HG03571 (cell line): Measurements from ENCODE around the gene TTC3.

Experiments
- ATAC-seq: cut with Tn5 transposase; IDR thresholded peaks from one replicate; pipeline ENCODE4 v1.9.1; 2021; ENCODE audit not compliant: unreplicated experiment

The TTC3 gene

GRCh38 chr21:37149411-37149810 lies 76.4 kb downstream of the TTC3 start:
- no peak for ATAC-seq

GRCh38 chr21:37153196-37153934 lies 80.3 kb downstream of the TTC3 start:
- no peak for ATAC-seq

GRCh38 chr21:37153935-37154350 lies 80.9 kb downstream of the TTC3 start:
- ATAC-seq, result no peak

GRCh38 chr21:37155186-37155585 lies 82.1 kb downstream of the TTC3 start:
- ATAC-seq, result no peak

- ATAC-seq, result no peak
Measured at GRCh38 chr21:37157938-37158337, 84.9 kb downstream of the TTC3 start.

GRCh38 chr21:37159053-37159776 lies 86.2 kb downstream of the TTC3 start:
- no peak for ATAC-seq

GRCh38 chr21:37159949-37160348 lies 86.9 kb downstream of the TTC3 start:
- no peak for ATAC-seq

GRCh38 chr21:37164742-37165141 lies 91.7 kb downstream of the TTC3 start:
- ATAC-seq, result no peak

- ATAC-seq, result no peak
Measured at GRCh38 chr21:37165586-37165985, 92.5 kb downstream of the TTC3 start.

GRCh38 chr21:37166733-37167132 lies 93.7 kb downstream of the TTC3 start:
- no peak for ATAC-seq

- ATAC-seq, result no peak
Measured at GRCh38 chr21:37168666-37169065, 95.6 kb downstream of the TTC3 start.

- no peak for ATAC-seq
Measured at GRCh38 chr21:37172646-37173045, 99.6 kb downstream of the TTC3 start.

GRCh38 chr21:37176716-37177115 lies 103.7 kb downstream of the TTC3 start:
- ATAC-seq, result no peak

- no peak for ATAC-seq
Measured at GRCh38 chr21:37181059-37181458, 108.0 kb downstream of the TTC3 start.

- no peak for ATAC-seq
Measured at GRCh38 chr21:37182222-37182621, 109.2 kb downstream of the TTC3 start.

GRCh38 chr21:37183749-37184148 lies 110.7 kb downstream of the TTC3 start:
- ATAC-seq, result no peak

GRCh38 chr21:37184784-37185593 lies 111.9 kb downstream of the TTC3 start:
- ATAC-seq, result no peak

GRCh38 chr21:37186983-37187382 lies 113.9 kb downstream of the TTC3 start:
- no peak for ATAC-seq

- no peak for ATAC-seq
Measured at GRCh38 chr21:37188825-37189224, 115.8 kb downstream of the TTC3 start.

- ATAC-seq, result no peak
Measured at GRCh38 chr21:37192019-37192418, 119.0 kb downstream of the TTC3 start.

GRCh38 chr21:37193006-37193405 lies 120.0 kb downstream of the TTC3 start:
- no peak for ATAC-seq

GRCh38 chr21:37193676-37194075 lies 120.6 kb downstream of the TTC3 start:
- no peak for ATAC-seq
